Fibroblast of lung (primary cell): ENCODE measurements around the gene APOA4.

Source experiments
- EZH2 ChIP-seq: IDR thresholded peaks from 2 replicates; pipeline ENCODE4 v1.5.1; 2012; ENCODE audit warnings: low read length, control low read depth, mild to moderate bottlenecking; ENCODE audit errors: missing control alignments
- TF ChIP-seq, protein P1 (sequence below), 2 donors: IDR thresholded peaks in 1 of 2; conservative IDR thresholded peaks in 1 of 2; 1 replicate in 1 of 2; 2 replicates in 1 of 2; pipeline ENCODE4 v1.5.1; 2011 to 2012; ENCODE audit warnings: low read length in 2 of 2, control low read depth in 1 of 2, inconsistent platforms in 1 of 2, low read depth in 1 of 2, mild to moderate bottlenecking in 1 of 2

DNA sequence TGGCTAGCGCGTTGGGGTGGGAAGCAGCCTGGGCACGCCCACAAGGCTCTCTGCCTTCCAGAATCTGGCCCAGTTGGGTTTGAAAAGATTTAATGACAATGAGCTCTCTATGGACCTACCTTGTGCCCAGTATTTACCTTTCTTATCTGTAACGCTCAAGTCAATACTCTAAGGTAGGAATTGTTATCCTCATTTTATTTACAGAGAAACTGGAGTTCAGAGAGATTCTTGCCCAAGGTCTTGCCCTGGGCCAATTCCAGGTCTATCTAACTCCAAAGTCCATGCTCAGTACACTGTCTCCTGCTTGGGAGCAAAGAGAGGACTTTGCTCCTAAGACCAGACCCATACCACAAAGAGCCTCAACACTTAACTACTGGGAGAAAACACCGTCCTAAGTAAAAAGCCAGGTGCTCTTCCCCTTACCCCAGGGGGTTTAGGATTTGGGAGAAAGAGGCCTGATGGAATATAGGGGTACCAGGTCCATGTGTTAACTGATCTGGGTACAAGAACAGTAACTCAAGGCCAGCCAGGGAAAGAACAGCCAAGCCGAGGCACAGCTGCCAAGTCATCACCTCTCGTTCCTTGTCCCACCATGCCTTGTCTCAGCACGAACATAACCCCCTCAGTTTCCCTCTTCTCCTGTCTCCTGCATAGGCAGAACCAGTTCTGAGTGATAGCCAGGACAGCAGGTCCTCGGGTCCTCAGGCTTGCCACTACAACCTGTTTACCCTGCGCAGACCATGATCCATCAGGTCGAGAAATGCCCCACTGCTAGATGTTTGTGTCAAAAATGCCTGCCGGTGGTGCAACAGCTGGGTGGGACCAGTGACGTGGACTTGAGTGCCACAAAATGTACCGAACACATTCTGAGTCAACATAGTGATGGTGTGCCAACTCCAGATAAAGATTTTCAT lies 14.6 kb downstream of the APOA4 start:
- TF ChIP-seq, protein P1, sequence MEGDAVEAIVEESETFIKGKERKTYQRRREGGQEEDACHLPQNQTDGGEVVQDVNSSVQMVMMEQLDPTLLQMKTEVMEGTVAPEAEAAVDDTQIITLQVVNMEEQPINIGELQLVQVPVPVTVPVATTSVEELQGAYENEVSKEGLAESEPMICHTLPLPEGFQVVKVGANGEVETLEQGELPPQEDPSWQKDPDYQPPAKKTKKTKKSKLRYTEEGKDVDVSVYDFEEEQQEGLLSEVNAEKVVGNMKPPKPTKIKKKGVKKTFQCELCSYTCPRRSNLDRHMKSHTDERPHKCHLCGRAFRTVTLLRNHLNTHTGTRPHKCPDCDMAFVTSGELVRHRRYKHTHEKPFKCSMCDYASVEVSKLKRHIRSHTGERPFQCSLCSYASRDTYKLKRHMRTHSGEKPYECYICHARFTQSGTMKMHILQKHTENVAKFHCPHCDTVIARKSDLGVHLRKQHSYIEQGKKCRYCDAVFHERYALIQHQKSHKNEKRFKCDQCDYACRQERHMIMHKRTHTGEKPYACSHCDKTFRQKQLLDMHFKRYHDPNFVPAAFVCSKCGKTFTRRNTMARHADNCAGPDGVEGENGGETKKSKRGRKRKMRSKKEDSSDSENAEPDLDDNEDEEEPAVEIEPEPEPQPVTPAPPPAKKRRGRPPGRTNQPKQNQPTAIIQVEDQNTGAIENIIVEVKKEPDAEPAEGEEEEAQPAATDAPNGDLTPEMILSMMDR (conservative IDR thresholded peaks at IDR 0.05 in 1 of 2, IDR thresholded peaks at IDR 0.05 in 1 of 2; ENCODE audit: low read depth in 1 of 2, low read length in 2 of 2) = no peak
- TF ChIP-seq EZH2 = no peak
